Activated T-cell treated with anti-CD3 and anti-CD28 coated beads, Interleukin-2, amount 50 U/mL, for 72 hours (primary cell): Measurements from ENCODE around the gene CRK. TPM values are rescaled to one million over a fixed set of nuclear protein-coding genes. Genes with fewer than 3 reads are reported as not detected.
"Not testable (repeated sequence)": the region's sequence is repeated elsewhere in the genome, so short reads cannot be mapped to it uniquely, and the experiment has no call there.

Experiments used
- ATAC-seq, 2 donors: fragments of 150-1000 bp; cut with Tn5 transposase; replicated peaks in 1 of 2; 2 replicates each; pipeline ENCODE4 v1.10.0; 2021; ENCODE audit warnings: moderate library complexity in 2 of 2, mild to moderate bottlenecking in 1 of 2
- DNase-seq, 2 donors: peaks; one replicate each; pipeline ENCODE4 v3.0.0; 2021 to 2022; ENCODE audit warnings: mixed read lengths in 1 of 2
- H3K27ac Mint-ChIP-seq: one replicate; pipeline ENCODE4 v1.8.0; 2022; ENCODE audit warnings: mild to moderate bottlenecking, moderate library complexity, mixed read lengths
- H3K27me3 Mint-ChIP-seq: one replicate; pipeline ENCODE4 v1.8.0; 2022; ENCODE audit warnings: low read depth, mixed read lengths
- H3K36me3 Mint-ChIP-seq, 2 donors: one replicate each; pipeline ENCODE4 v1.8.0; 2022; ENCODE audit warnings: mixed read lengths in 2 of 2, mild to moderate bottlenecking in 1 of 2; ENCODE audit not compliant: insufficient read depth in 2 of 2
- H3K4me1 Mint-ChIP-seq: one replicate; pipeline ENCODE4 v1.8.0; 2022; ENCODE audit warnings: low read depth, mixed read lengths
- H3K4me3 Mint-ChIP-seq, 2 donors: one replicate each; pipeline ENCODE4 v1.8.0; 2022; ENCODE audit warnings: mild to moderate bottlenecking in 2 of 2, mixed read lengths in 2 of 2, moderate library complexity in 2 of 2
- H3K9me3 Mint-ChIP-seq, 2 donors: one replicate each; pipeline ENCODE4 v1.8.0; 2022; ENCODE audit warnings: mixed read lengths in 2 of 2
- total RNA-seq, 2 donors: library from RNA; stranded (reverse); gene quantifications; one replicate each; pipeline ENCODE4 v1.2.3, GENCODE V29; 2022

The CRK gene
- total RNA-seq, 2 donors from 2014 or later: 18.7 to 22.9 TPM

DNA sequence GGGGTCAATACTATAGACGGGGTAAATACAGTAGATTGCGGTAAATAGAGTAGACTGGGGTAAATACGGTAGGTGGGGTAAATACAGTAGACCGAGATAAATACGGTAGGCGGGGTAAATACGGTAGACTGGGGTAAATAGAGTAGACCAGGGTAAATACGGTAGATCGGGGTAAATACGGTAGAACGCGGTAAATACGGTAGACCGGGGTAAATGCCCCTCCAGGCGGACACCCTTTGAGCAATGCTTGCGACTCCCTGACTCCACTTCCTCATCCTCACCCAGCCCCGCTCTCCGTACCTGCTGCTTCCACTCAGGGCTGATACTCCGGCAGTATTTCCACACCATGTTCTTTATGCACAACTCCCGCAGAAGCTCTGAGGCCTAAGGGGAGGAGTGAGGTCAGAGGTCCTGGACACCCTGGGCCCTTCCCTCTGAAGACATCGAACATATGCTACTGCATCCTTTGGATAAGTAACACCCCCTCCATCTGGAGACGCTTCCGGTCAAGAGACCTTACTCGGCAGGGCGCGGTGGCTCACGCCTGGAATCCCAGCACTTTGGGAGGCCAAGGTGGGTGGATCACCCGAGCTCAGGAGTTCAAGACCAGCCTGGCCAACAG, 13.3 kb upstream of the CRK start:
- peaks cover 19% of the 10 kb centered on the region for H3K4me1 Mint-ChIP-seq
- DNase-seq (no peak), ATAC-seq (no peak)
- H3K36me3 Mint-ChIP-seq: peaks cover 2 to 5% of the 10 kb centered on the region in 2 donors
- H3K27ac Mint-ChIP-seq: no peak overlapping the region
- H3K4me3 Mint-ChIP-seq: no peak overlapping the region
- no peaks in the 10 kb centered on the region for H3K9me3 Mint-ChIP-seq
- peaks cover 19% of the 10 kb centered on the region for H3K27me3 Mint-ChIP-seq

DNA sequence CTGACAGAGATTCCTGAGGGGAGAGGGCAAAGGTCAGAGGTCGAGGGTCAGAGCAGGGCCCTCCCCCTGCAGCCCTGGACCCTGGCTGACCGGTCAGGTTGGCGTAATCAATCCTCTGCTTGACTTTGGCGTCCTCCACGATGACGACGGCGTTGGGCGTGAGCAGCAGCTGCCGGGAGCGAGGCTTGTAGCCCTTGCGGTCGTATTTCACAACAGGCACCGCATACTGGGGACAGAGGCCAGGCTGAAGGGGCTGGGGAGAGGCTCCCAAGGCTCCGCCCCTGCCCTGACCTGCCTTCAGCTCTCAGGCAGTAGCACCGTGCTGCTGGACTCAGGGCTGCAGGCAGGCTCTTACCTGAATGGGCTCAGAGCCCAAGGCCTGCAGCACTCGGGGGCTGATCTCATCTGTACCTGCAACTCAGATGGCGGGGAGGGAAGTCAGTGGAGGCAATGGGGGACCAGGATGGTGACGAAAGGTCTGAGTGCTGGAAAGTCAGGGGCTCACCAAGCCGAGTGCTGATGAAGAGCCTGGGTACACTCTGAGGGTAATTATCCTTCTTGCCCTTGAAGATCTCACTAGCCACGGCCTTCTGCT, 12.0 kb upstream of the CRK start:
- Mint-ChIP-seq H3K9me3 (no peaks in the 10 kb centered on the region), H3K27ac (no peak overlapping the region), H3K4me3 (no peak overlapping the region), H3K36me3 (peaks cover 5 to 7% of the 10 kb centered on the region in 2 donors), H3K4me1 (peaks cover 14% of the 10 kb centered on the region), H3K27me3 (peaks cover 27% of the 10 kb centered on the region)
- ATAC-seq: no peak
- no peak for DNase-seq

GRCh38 chr17:1467258-1467657, 11.2 kb upstream of the CRK start:
- Mint-ChIP-seq H3K27ac (no peak overlapping the region), H3K36me3 (peaks cover 6 to 10% of the 10 kb centered on the region in 2 donors), H3K4me3 (no peak overlapping the region), H3K9me3 (no peaks in the 10 kb centered on the region), H3K27me3 (peaks cover 23% of the 10 kb centered on the region), H3K4me1 (peaks cover 14% of the 10 kb centered on the region)
- ATAC-seq (no peak), DNase-seq (no peak)

DNA sequence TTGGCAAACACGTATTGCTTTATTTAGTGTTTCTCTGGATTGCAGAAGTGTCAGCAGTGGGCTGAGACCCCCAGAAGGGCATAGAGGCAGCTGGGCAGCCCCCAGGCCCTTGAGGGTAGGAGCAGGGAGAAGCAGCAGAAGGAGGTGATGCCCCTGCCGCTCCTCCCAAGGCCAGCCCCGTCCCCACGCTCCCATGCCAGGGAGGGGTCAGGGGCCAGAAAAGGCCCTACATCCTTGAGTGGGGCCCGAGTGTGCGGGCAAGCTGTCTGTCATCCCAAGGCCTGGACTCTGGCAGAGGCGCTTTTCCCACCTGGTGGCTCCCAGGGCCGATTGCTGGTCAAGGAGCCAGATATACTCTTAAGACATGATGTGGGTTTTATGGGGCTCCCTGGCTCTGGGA, 8.2 kb upstream of the CRK start:
- Mint-ChIP-seq H3K4me3 (no peak overlapping the region), H3K9me3 (no peaks in the 10 kb centered on the region), H3K36me3 (peaks cover 6 to 10% of the 10 kb centered on the region in 2 donors), H3K27ac (no peak overlapping the region), H3K27me3 (peaks cover 31% of the 10 kb centered on the region), H3K4me1 (peaks cover 32% of the 10 kb centered on the region)
- no peak for DNase-seq
- no peak for ATAC-seq

- H3K9me3 Mint-ChIP-seq: no peaks in the 10 kb centered on the region
- H3K27me3 Mint-ChIP-seq: peaks cover 35% of the 10 kb centered on the region
- ATAC-seq (peak; percentile 12 to 13), DNase-seq (peak; percentile 12 to 32)
- H3K4me3 Mint-ChIP-seq: peak overlapping the region; percentile 38 to 63
- peak overlapping the region; percentile 89 for H3K27ac Mint-ChIP-seq
- peaks cover 4 to 5% of the 10 kb centered on the region in 2 donors for H3K36me3 Mint-ChIP-seq
- peaks cover 36% of the 10 kb centered on the region for H3K4me1 Mint-ChIP-seq
Measured at GRCh38 chr17:1462164-1463112, 6.4 kb upstream of the CRK start.

DNA sequence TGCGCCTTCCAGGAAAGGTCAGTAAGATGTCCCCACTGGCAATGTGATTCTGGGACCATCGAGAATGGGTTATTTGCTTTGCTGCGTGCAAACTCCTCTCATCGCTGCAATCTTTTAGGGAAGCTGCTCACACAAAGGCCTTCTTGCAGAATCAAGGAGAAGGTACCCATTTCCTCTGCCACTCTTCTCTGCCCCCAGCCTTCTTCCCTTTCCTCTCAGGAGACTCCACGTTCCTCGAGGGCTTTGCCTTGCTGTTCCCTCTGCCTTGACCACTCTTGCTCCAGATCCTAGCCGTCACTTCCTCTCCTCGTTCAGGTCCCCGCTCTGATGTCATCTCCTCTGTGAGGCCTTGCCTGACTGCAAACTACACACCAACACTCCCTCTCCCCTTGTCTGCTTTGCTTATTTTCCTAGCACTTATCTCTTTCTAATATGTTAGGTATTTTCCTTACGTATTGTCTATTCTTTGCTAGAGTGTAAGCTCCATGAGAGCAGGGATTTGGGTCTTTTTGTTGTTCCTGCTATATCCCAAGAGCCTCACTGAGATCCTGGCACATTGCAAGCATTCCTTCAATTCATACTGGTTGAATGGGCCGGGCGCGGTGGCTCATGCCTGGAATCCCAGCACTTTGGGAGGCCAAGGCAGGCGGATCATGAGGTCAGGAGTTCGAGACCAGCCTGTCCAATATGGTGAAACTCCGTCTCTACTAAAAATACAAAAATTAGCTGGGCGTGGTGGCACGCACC, 5.3 kb upstream of the CRK start:
- DNase-seq: no peak
- H3K9me3 Mint-ChIP-seq: no peaks in the 10 kb centered on the region
- ATAC-seq: no peak
- H3K27ac Mint-ChIP-seq: no peak overlapping the region
- H3K27me3 Mint-ChIP-seq: peaks cover 42% of the 10 kb centered on the region
- H3K4me3 Mint-ChIP-seq: no peak overlapping the region
- H3K4me1 Mint-ChIP-seq: peaks cover 47% of the 10 kb centered on the region
- H3K36me3 Mint-ChIP-seq: peaks cover 4 to 5% of the 10 kb centered on the region in 2 donors

DNA sequence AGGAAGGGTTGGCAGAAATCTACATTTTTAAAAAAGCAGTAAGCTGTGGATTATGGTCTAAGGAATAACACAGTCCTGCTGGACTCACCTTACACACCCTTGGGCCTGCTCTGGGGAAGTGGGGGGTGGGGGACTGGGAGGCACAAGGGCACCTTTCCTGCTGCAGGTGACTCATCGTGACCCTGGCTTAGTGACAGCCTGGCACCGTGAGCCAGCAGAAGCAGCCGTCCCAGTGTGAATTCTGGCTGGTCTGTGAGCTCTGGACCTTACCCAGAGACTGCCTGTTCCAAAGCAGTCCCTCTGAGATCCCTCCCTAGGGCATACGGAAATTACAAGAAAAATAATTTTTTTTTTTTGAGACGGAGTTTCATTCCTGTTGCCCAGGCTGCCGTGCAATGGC, 4.2 kb upstream of the CRK start:
- no peak for DNase-seq
- no peak for ATAC-seq

GRCh38 chr17:1455291-1455796, 688 bp downstream of the CRK start:
- H3K9me3 Mint-ChIP-seq: no peaks in the 10 kb centered on the region
- H3K36me3 Mint-ChIP-seq: peaks cover 2 to 13% of the 10 kb centered on the region in 2 donors
- DNase-seq: peak; percentile 47 to 50
- peak overlapping the region; percentile 87 to 96 for H3K4me3 Mint-ChIP-seq
- H3K27me3 Mint-ChIP-seq: peaks cover 18% of the 10 kb centered on the region
- peaks cover 50% of the 10 kb centered on the region for H3K4me1 Mint-ChIP-seq
- H3K27ac Mint-ChIP-seq: peak overlapping the region; percentile 75
- peak; percentile 20 to 23 for ATAC-seq

More for the DNA sequence above, 4.2 kb upstream of the CRK start:
- peaks cover 47% of the 10 kb centered on the region for H3K4me1 Mint-ChIP-seq
- no peak overlapping the region for H3K4me3 Mint-ChIP-seq
- no peaks in the 10 kb centered on the region for H3K9me3 Mint-ChIP-seq
- H3K27ac Mint-ChIP-seq: no peak overlapping the region
- H3K27me3 Mint-ChIP-seq: peaks cover 38% of the 10 kb centered on the region
- peaks cover 5 to 6% of the 10 kb centered on the region in 2 donors for H3K36me3 Mint-ChIP-seq

- ATAC-seq (no peak), DNase-seq (no peak)
- Mint-ChIP-seq H3K4me1 (peaks cover 48% of the 10 kb centered on the region), H3K27me3 (peaks cover 13% of the 10 kb centered on the region), H3K9me3 (no peaks in the 10 kb centered on the region), H3K27ac (peak overlapping the region; percentile 75), H3K36me3 (peaks cover 2 to 13% of the 10 kb centered on the region in 2 donors), H3K4me3 (peak overlapping the region; percentile 87 to 96)
Measured at GRCh38 chr17:1454541-1454940, 1.5 kb downstream of the CRK start.

DNA sequence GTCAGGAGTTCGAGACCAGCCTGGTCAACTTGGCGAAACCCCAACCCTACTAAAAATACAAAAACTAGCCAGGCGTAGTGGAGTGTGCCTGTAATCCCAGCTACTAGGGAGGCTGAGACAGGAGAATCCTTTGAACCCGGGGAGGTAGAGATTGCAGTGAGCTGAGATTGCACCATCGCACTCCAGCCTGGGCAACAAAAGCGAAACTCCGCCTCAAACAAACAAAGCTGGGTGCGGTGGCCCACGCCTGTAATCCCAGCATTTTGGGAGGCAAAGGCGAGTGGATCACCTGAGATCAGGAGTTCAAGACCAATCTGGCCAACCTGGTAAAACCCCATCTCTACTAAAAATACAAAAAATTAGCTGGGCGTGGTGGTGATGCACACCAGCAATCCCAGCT, 2.3 kb downstream of the CRK start:
- DNase-seq, ATAC-seq, H3K9me3 Mint-ChIP-seq: not testable (repeated sequence)
- Mint-ChIP-seq H3K27me3 (peaks cover 11% of the 10 kb centered on the region), H3K27ac (peak overlapping the region; percentile 44), H3K4me3 (peak overlapping the region; percentile 69), H3K36me3 (peaks cover 2 to 13% of the 10 kb centered on the region in 2 donors), H3K4me1 (peaks cover 56% of the 10 kb centered on the region)

DNA sequence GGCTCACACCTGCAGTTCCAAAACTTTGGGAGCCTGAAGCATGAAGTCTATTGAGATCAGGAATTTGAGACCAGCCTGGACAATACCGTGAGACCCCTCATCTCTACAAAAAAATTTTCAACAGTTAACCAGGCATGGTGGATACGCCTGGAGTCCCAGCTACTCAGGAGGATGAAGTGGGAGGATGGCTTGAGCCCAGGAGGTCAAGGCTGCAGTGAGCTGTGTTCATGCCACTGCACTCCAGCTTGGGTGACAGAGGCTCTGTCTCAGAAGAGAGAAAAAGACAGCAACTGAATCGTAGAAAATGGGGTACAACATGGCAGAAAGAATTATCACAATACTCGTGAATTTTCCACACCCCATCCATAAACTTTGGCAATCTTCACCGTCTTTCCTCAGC, 3.2 kb downstream of the CRK start:
- ATAC-seq (no peak), DNase-seq (no peak)
- Mint-ChIP-seq H3K4me3 (no peak overlapping the region), H3K4me1 (peaks cover 63% of the 10 kb centered on the region), H3K9me3 (no peaks in the 10 kb centered on the region), H3K27ac (no peak overlapping the region), H3K36me3 (peaks cover 2 to 13% of the 10 kb centered on the region in 2 donors), H3K27me3 (peaks cover 10% of the 10 kb centered on the region)

GRCh38 chr17:1450261-1450660, 5.8 kb downstream of the CRK start:
- Mint-ChIP-seq H3K36me3 (peaks cover under 1 to 13% of the 10 kb centered on the region in 2 donors), H3K4me1 (peaks cover 57% of the 10 kb centered on the region)
- not testable (repeated sequence) for H3K27me3 Mint-ChIP-seq, H3K4me3 Mint-ChIP-seq, H3K27ac Mint-ChIP-seq, H3K9me3 Mint-ChIP-seq, ATAC-seq, DNase-seq
